D721Med (cell line): ENCODE results near the gene ABCA12.

Experiments
- DNase-seq: peaks from one replicate; pipeline ENCODE4 v3.0.0; 2011; ENCODE audit warnings: low spot score; ENCODE audit not compliant: insufficient read length
- FAIRE-seq: peaks from 2 replicates; lab custom pipeline; 2011; peaks lifted over from hg19 to GRCh38; lab: Jason Lieb, UNC
- TF ChIP-seq, protein P1 (sequence below): IDR thresholded peaks from 2 replicates; pipeline ENCODE4 v1.5.1; 2012; ENCODE audit warnings: mild to moderate bottlenecking, control low read depth; ENCODE audit not compliant: insufficient read depth; ENCODE audit errors: missing control alignments

ABCA12 gene

DNA sequence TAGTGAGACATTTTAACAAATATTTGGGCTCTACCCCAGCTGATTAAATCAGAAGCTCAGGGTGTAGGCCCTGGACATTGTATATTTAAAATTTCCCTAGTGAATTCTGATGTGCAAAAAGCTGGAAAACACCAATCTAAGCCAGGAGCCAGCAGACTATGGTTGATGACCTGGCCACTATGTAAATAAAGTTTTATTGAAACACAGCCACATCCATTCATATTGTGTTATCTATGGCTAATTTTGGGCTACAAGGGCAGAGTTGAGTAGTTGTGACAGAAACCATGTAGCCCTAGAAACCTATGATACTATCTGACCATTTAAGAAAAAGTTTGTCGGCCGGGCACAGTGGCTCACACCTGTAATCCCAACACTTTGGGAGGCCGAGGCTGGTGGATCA lies 243.0 kb downstream of the ABCA12 start:
- DNase-seq (no peak), FAIRE-seq (no peak)
- TF ChIP-seq, protein P1, sequence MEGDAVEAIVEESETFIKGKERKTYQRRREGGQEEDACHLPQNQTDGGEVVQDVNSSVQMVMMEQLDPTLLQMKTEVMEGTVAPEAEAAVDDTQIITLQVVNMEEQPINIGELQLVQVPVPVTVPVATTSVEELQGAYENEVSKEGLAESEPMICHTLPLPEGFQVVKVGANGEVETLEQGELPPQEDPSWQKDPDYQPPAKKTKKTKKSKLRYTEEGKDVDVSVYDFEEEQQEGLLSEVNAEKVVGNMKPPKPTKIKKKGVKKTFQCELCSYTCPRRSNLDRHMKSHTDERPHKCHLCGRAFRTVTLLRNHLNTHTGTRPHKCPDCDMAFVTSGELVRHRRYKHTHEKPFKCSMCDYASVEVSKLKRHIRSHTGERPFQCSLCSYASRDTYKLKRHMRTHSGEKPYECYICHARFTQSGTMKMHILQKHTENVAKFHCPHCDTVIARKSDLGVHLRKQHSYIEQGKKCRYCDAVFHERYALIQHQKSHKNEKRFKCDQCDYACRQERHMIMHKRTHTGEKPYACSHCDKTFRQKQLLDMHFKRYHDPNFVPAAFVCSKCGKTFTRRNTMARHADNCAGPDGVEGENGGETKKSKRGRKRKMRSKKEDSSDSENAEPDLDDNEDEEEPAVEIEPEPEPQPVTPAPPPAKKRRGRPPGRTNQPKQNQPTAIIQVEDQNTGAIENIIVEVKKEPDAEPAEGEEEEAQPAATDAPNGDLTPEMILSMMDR: no peak

- TF ChIP-seq, protein P1: no peak
- no peak for DNase-seq
- no peak for FAIRE-seq
These were observed 249.1 kb downstream of the ABCA12 start for GRCh38 chr2:214889301-214889700.

- FAIRE-seq (no peak), DNase-seq (no peak)
- TF ChIP-seq, protein P1: no peak
These were observed 256.7 kb downstream of the ABCA12 start for GRCh38 chr2:214881647-214882202.
